Right lung (tissue), 5 donors: ENCODE measurements around the gene VAV3. TPM values are rescaled to one million over a fixed set of nuclear protein-coding genes. Genes with fewer than 3 reads are reported as not detected.

ENCODE experiments used
- DNase-seq, 2 donors: peaks; one replicate each; pipeline ENCODE4 v3.0.0-alpha.2; 2013
- polyA plus RNA-seq, 5 donors: library from polyadenylated mRNA; unstranded; fragments of 120-200 nt; gene quantifications; one replicate each; pipeline versions ENCODE4 v1.2.1 to v1.2.3, GENCODE V29; 2013; ENCODE audit warnings: inconsistent platforms in 1 of 5, low replicate concordance in 1 of 5; ENCODE audit not compliant: insufficient read length in 5 of 5, insufficient read depth in 1 of 5

The VAV3 gene
- polyA plus RNA-seq, 5 donors: 5.9 to 6.8 (median 6.6) TPM

- no peak for DNase-seq
Measured at GRCh38 chr1:107590087-107590486, 374.9 kb downstream of the VAV3 start.

GRCh38 chr1:107588321-107588720 is 376.7 kb downstream of the VAV3 start:
- no peak for DNase-seq

GRCh38 chr1:107575226-107575625 is 389.8 kb downstream of the VAV3 start:
- no peak for DNase-seq

- no peak for DNase-seq
Measured at GRCh38 chr1:107574044-107574443, 390.9 kb downstream of the VAV3 start.

- no peak for DNase-seq
Measured at GRCh38 chr1:107572674-107573211, 392.2 kb downstream of the VAV3 start.

- no peak for DNase-seq
Measured at GRCh38 chr1:107570768-107571167, 394.2 kb downstream of the VAV3 start.

- DNase-seq: no peak
Measured at GRCh38 chr1:107563441-107563840, 401.5 kb downstream of the VAV3 start.

- DNase-seq: no peak
Measured at GRCh38 chr1:107559881-107560280, 405.1 kb downstream of the VAV3 start.

- no peak for DNase-seq
Measured at GRCh38 chr1:107557095-107557494, 407.9 kb downstream of the VAV3 start.

- no peak for DNase-seq
Measured at GRCh38 chr1:107555578-107555977, 409.4 kb downstream of the VAV3 start.

- peak; percentile 13 to 21 for DNase-seq
Measured at GRCh38 chr1:107552781-107553180, 412.2 kb downstream of the VAV3 start.

GRCh38 chr1:107551456-107551855 is 413.5 kb downstream of the VAV3 start:
- no peak for DNase-seq

- no peak for DNase-seq
Measured at GRCh38 chr1:107550358-107550757, 414.6 kb downstream of the VAV3 start.

- no peak for DNase-seq
Measured at GRCh38 chr1:107549152-107549810, 415.7 kb downstream of the VAV3 start.

- no peak for DNase-seq
Measured at GRCh38 chr1:107548276-107548675, 416.7 kb downstream of the VAV3 start.

GRCh38 chr1:107547363-107548155 is 417.4 kb downstream of the VAV3 start:
- no peak for DNase-seq

- DNase-seq: no peak
Measured at GRCh38 chr1:107546576-107546975, 418.4 kb downstream of the VAV3 start.

GRCh38 chr1:107545879-107546278 is 419.1 kb downstream of the VAV3 start:
- DNase-seq: no peak

- DNase-seq: no peak
Measured at GRCh38 chr1:107545056-107545577, 419.9 kb downstream of the VAV3 start.

- DNase-seq: no peak
Measured at GRCh38 chr1:107544285-107544684, 420.7 kb downstream of the VAV3 start.

GRCh38 chr1:107541412-107541811 is 423.6 kb downstream of the VAV3 start:
- DNase-seq: no peak

- no peak for DNase-seq
Measured at GRCh38 chr1:107538502-107538901, 426.5 kb downstream of the VAV3 start.

GRCh38 chr1:107536266-107536665 is 428.7 kb downstream of the VAV3 start:
- DNase-seq: no peak
